ENCODE data around the gene DENND11.

DENND11 gene

DNA sequence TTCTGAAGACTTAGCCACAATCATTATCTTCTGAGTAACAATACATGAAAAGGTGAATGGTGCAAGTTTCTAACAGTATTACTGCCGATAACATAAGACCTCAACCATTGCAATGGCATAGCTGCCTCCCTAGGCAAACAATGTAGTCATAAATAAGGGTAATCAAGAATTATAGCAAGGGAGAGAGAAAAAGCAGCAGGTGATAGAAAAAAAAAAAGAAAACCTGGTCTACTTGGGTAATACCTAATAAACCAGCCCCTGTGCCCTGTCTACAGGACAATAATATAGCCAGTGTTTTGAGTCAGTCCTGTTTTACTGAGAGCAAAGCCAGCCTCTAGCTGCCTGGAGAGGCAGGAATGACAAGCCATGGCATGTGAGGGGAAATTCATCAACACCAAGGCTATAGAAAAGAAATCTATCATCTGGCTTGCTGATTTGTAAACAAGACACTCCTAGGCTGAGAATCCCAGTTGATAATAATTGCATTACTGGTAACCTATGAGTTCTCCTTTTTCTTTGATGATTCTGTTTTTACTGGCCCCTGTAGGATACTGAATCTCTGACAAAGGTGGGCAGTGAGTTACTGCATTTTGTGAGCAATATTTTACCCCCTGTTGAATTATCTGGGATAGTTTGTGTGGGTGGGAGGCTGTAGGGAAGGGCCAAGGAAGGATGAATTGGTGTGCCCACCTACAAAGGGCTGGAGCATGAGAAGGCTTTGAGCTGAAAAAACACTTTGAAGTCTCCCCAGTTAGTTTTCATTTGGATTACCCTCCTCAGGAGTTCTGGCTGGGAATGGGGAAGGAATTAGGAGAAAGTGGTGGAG, 4.5 kb upstream of the DENND11 start:
- no peaks in the 10 kb centered on the region for H3K9me3 ChIP-seq (ENCODE audit: control insufficient read depth, insufficient read depth, low read depth, low read length)

DNA sequence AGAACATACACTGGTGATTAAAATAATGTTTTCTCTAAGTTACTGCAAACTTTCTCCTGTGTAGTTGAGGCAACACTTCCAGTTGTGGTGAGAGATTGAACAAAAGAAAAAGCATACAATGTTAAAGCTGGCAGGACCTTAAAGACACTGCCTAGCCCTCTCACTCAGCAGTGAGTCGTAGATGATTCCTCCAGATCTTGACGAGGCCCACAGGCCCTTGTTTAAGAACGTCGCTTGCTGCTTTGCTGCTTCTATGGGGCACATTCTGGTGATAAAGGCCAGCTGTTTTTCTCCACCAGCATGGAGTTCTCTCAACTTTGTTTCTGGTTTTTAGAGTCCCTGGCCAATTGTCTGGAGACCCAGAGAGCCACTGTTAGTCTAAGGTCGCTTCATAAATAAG, 2.8 kb upstream of the DENND11 start:
- no peaks in the 10 kb centered on the region for H3K9me3 ChIP-seq (ENCODE audit: control insufficient read depth, insufficient read depth, low read depth, low read length)
- H3K27me3 ChIP-seq (ENCODE audit: control insufficient read depth, insufficient read depth, low read length): peaks cover 16% of the 10 kb centered on the region
- no peaks in the 10 kb centered on the region for H3K36me3 ChIP-seq (ENCODE audit: control insufficient read depth, insufficient read depth, low read length)
- H3K9ac ChIP-seq (ENCODE audit: low read length): no peak overlapping the region
- H3K27ac ChIP-seq (ENCODE audit: low read depth, low read length): no peak overlapping the region
- no peak overlapping the region for H3K4me3 ChIP-seq (ENCODE audit: low read depth, low read length)
- peaks cover 14% of the 10 kb centered on the region; the same call in 1 of the 2 replicates for H3K4me1 ChIP-seq (ENCODE audit: control insufficient read depth, insufficient read depth, low read length)

More for the DNA sequence above, 4.5 kb upstream of the DENND11 start:
- H3K9ac ChIP-seq (ENCODE audit: low read length): no peak overlapping the region
- H3K4me3 ChIP-seq (ENCODE audit: low read depth, low read length): no peak overlapping the region
- no peak overlapping the region for H3K27ac ChIP-seq (ENCODE audit: low read depth, low read length)
- peaks cover 16% of the 10 kb centered on the region for H3K27me3 ChIP-seq (ENCODE audit: control insufficient read depth, insufficient read depth, low read length)
- no peaks in the 10 kb centered on the region for H3K36me3 ChIP-seq (ENCODE audit: control insufficient read depth, insufficient read depth, low read length)
- H3K4me1 ChIP-seq (ENCODE audit: control insufficient read depth, insufficient read depth, low read length): peaks cover 14% of the 10 kb centered on the region

DNA sequence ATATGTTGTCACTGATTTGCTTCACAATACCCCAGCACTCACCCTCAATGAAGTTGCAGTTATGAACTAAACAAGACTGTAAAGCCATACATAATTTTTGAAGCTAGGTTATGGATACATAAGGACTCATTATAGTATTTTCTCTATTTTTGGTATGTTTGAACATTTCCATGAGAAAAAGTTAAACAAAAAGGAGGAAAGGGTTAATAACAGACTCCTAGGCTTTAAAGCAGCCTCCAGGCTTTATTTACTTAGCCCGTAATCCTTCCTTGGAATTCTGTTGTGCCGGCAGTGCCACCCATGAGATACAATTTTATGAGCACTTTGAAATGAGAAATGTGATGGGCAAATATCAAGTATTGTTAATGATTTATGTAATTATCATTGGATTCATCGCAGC, 2.1 kb upstream of the DENND11 start:
- Histone ChIP-seq H3K4me3 (ENCODE audit: low read depth, low read length) (no peak overlapping the region), H3K9me3 (ENCODE audit: control insufficient read depth, insufficient read depth, low read depth, low read length) (no peaks in the 10 kb centered on the region), H3K36me3 (ENCODE audit: control insufficient read depth, insufficient read depth, low read length) (no peaks in the 10 kb centered on the region), H3K9ac (ENCODE audit: low read length) (no peak overlapping the region), H3K27ac (ENCODE audit: low read depth, low read length) (no peak overlapping the region), H3K4me1 (ENCODE audit: control insufficient read depth, insufficient read depth, low read length) (peaks cover 14% of the 10 kb centered on the region; the same call in 1 of the 2 replicates), H3K27me3 (ENCODE audit: control insufficient read depth, insufficient read depth, low read length) (peaks cover 16% of the 10 kb centered on the region)

DNA sequence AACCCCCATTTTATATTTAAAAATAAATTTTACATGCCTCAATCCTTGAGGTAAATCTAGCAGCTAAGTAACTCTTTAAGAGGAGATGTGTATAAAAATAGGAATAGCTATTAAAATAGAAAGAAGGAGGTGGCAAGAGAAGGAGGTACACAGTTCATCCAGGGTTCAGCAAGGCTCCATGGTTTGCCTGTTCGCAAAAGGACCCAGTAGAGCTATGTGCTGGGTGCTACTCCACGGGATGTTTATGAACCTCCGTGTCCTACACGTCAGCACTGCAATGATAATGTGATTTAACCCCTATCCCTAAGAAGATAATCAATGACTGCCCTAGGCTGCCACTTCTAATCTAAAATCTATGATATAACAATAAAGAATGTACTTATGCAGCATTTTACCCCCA, 926 bp upstream of the DENND11 start:
- Histone ChIP-seq H3K36me3 (ENCODE audit: control insufficient read depth, insufficient read depth, low read length) (no peaks in the 10 kb centered on the region), H3K4me3 (ENCODE audit: low read depth, low read length) (no peak overlapping the region), H3K27me3 (ENCODE audit: control insufficient read depth, insufficient read depth, low read length) (peaks cover 16% of the 10 kb centered on the region), H3K9ac (ENCODE audit: low read length) (no peak overlapping the region), H3K4me1 (ENCODE audit: control insufficient read depth, insufficient read depth, low read length) (peaks cover 19% of the 10 kb centered on the region; the same call in 1 of the 2 replicates), H3K9me3 (ENCODE audit: control insufficient read depth, insufficient read depth, low read depth, low read length) (no peaks in the 10 kb centered on the region), H3K27ac (ENCODE audit: low read depth, low read length) (no peak overlapping the region)

DNA sequence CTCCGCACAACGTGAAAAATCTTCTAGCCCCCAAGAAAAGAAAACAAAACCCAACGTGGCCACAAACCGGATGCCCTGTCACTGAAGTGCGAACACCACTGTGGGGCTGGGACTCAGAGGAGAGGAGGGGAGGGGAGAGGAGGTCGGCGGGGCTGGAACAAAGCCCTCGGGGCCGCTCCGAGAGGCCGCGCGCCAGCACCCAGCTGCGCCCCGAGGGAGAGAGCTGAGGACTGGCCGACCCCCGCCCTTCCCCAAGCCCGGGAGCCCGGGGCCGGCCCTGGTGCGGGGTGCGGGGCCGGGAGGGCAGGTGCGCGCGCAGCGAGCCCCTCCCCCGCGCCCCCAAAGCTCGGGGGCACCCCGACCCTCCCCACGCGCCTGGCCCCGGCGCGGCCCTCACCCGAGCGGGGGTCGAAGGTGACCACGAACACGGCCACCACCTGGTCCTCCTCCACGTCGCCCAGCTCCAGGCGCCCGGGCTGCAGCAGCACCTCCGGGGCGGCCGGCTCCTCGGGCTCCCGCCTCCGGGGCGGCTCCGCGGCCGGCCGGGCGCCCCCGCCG, 398 bp downstream of the DENND11 start:
- peaks cover 22% of the 10 kb centered on the region; the same call in 1 of the 2 replicates for H3K4me1 ChIP-seq (ENCODE audit: control insufficient read depth, insufficient read depth, low read length)
- H3K27ac ChIP-seq (ENCODE audit: low read depth, low read length): no peak overlapping the region
- H3K9ac ChIP-seq (ENCODE audit: low read length): peak overlapping the region; percentile 55
- H3K36me3 ChIP-seq (ENCODE audit: control insufficient read depth, insufficient read depth, low read length): no peaks in the 10 kb centered on the region
- peaks cover 16% of the 10 kb centered on the region for H3K27me3 ChIP-seq (ENCODE audit: control insufficient read depth, insufficient read depth, low read length)
- H3K4me3 ChIP-seq (ENCODE audit: low read depth, low read length): peak overlapping the region; percentile 69
- H3K9me3 ChIP-seq (ENCODE audit: control insufficient read depth, insufficient read depth, low read depth, low read length): no peaks in the 10 kb centered on the region

DNA sequence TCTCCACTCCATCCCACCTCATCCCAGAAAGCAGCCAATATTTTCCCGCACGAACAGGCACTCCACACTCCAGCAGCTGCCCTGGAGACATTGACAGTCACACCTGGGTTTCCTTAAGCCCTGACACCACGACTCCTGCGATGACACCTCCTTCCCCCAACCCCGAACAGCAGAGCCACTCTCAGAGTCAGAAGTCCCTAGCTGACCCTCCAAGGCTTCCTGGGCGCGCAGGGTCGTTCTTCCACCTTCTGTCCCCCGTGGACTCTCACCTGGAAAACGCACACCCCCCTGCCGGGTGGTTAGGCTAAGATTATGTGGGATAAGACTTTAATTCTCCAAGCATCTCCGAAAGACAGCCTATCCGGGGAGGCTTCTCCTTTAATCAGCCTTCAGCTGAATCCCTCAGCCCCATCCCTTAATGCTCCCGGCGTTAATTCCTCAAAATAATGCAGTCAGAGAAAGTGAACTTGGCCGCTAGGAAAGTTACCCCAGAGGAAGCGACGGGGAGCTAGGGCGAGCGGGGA, 1.1 kb downstream of the DENND11 start:
- Histone ChIP-seq H3K27ac (ENCODE audit: low read depth, low read length) (no peak overlapping the region), H3K9ac (ENCODE audit: low read length) (peak overlapping the region; percentile 43), H3K36me3 (ENCODE audit: control insufficient read depth, insufficient read depth, low read length) (no peaks in the 10 kb centered on the region), H3K9me3 (ENCODE audit: control insufficient read depth, insufficient read depth, low read depth, low read length) (no peaks in the 10 kb centered on the region), H3K4me1 (ENCODE audit: control insufficient read depth, insufficient read depth, low read length) (peaks cover 22% of the 10 kb centered on the region; the same call in 1 of the 2 replicates), H3K27me3 (ENCODE audit: control insufficient read depth, insufficient read depth, low read length) (peaks cover 16% of the 10 kb centered on the region), H3K4me3 (ENCODE audit: low read depth, low read length) (peak overlapping the region; percentile 75)

DNA sequence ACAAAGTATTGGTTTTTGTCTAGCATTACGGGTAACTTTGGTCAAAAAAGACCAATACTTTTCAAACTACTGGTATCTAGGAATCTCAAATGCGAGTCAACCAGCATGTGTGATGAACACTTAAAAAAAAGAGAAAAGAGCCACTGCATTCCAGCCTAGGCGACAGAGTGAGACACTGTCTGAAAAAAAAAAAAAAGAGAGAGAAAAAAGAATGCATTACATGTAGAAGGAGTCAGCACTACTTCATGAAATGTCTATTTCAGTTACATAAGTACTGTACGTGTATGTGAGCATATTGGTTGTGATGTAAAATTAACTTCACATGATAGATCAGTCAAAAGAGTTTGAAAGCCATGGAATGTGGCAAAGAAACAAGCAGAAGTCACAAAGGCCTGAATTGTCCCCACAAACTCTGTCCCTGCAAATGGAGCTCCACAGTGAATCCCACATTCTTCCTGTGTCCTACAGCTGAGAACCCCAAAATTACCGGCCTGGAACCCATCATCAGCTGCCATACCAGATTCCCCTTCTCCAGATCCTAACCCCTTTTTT, 1.6 kb downstream of the DENND11 start:
- Histone ChIP-seq H3K27me3 (ENCODE audit: control insufficient read depth, insufficient read depth, low read length) (peaks cover 16% of the 10 kb centered on the region), H3K4me3 (ENCODE audit: low read depth, low read length) (peak overlapping the region; percentile 75), H3K4me1 (ENCODE audit: control insufficient read depth, insufficient read depth, low read length) (peaks cover 22% of the 10 kb centered on the region; the same call in 1 of the 2 replicates), H3K9me3 (ENCODE audit: control insufficient read depth, insufficient read depth, low read depth, low read length) (no peaks in the 10 kb centered on the region), H3K36me3 (ENCODE audit: control insufficient read depth, insufficient read depth, low read length) (no peaks in the 10 kb centered on the region), H3K9ac (ENCODE audit: low read length) (no peak overlapping the region), H3K27ac (ENCODE audit: low read depth, low read length) (no peak overlapping the region)

DNA sequence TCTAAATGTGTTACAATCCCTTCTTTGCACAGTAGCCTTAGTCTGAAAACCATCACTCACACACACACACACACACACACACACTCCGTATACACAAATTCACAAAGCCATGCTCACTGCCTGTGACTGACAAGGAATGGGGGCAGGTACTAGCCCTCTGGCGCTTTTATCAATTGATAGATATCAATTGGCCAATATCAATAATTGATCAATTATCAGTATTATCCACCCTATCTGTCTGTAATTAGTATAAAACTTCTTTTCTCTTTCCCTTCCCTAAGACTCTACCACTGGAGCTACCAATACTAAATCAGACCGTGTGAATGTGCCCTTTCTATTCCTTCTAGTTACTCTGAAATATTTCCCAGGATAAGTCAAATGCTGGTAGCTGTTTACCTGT, 2.1 kb downstream of the DENND11 start:
- peaks cover 22% of the 10 kb centered on the region; the same call in 1 of the 2 replicates for H3K4me1 ChIP-seq (ENCODE audit: control insufficient read depth, insufficient read depth, low read length)
- H3K4me3 ChIP-seq (ENCODE audit: low read depth, low read length): no peak overlapping the region
- peaks cover 16% of the 10 kb centered on the region for H3K27me3 ChIP-seq (ENCODE audit: control insufficient read depth, insufficient read depth, low read length)
- H3K9ac ChIP-seq (ENCODE audit: low read length): no peak overlapping the region
- H3K9me3 ChIP-seq (ENCODE audit: control insufficient read depth, insufficient read depth, low read depth, low read length): no peaks in the 10 kb centered on the region
- H3K27ac ChIP-seq (ENCODE audit: low read depth, low read length): no peak overlapping the region
- no peaks in the 10 kb centered on the region for H3K36me3 ChIP-seq (ENCODE audit: control insufficient read depth, insufficient read depth, low read length)

DNA sequence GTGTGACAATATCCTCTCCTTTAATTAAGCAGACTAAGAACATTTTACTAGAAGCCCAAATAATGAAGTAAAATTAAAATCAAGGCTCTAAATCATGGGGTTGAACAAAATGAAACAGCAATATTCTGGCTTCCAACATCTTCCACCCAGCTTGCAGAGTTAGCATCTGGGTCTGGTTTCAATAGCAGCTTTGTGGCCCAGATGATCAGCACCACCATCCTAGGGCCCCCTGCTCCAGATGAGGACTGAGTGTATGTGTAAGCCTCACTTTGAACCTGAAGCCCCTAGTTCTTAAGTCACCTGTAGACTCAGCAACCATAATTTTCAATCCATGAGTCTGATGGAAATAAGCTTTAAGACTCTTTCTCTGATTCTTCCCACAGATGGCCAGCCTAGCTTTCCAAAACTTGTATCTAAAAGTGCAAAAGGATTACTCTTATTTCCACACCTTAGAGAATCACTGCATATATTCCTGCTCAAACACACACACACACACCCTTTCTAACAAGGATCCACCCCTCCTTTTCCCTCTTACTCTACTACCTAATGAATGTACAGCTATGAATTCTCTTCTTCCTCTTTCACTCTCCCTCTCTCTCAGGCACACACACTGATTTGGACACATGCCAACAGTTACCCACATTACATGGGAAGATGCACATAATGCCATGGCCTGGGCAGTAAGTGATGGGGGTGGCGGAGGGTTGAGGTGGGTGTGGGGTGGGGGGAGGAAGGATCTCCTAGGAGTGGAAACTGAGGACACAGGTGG, 3.5 kb downstream of the DENND11 start:
- Histone ChIP-seq H3K27ac (ENCODE audit: low read depth, low read length) (no peak overlapping the region), H3K27me3 (ENCODE audit: control insufficient read depth, insufficient read depth, low read length) (peaks cover 13% of the 10 kb centered on the region), H3K4me1 (ENCODE audit: control insufficient read depth, insufficient read depth, low read length) (peaks cover 15% of the 10 kb centered on the region; the same call in 1 of the 2 replicates), H3K9ac (ENCODE audit: low read length) (no peak overlapping the region), H3K36me3 (ENCODE audit: control insufficient read depth, insufficient read depth, low read length) (no peaks in the 10 kb centered on the region), H3K4me3 (ENCODE audit: low read depth, low read length) (no peak overlapping the region), H3K9me3 (ENCODE audit: control insufficient read depth, insufficient read depth, low read depth, low read length) (no peaks in the 10 kb centered on the region)

DNA sequence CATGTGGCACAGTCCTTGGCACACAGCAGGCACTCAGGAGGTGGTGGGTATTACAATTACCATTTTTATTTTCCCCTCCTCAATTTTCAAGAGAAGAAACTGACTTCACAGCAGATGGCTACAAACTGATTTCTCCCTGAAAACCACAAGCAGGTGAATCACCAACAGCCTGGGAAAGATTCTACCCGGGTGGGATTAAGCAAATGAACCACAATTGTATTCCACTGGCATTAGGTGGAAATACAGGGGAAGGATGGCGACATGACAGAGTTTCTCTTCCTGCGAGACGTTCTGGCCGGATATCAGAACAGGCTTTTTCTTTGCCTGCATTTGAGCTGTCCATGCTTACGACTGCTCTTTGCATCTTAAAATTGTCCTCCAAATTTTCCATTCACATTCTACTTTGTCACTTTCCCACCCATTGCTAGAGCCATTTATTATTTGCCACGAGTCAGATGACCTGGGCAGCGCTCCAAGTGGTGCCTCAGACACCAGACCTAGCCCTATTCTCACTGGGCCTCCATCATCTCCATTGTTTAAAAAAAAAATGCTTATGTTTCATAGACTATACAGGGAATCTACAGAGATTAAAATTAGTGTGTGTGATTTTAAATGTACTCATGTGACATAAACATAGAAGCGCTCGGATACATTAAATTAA, 4.6 kb downstream of the DENND11 start:
- Histone ChIP-seq H3K4me1 (ENCODE audit: control insufficient read depth, insufficient read depth, low read length) (peaks cover 15% of the 10 kb centered on the region; the same call in 1 of the 2 replicates), H3K9ac (ENCODE audit: low read length) (no peak overlapping the region), H3K27ac (ENCODE audit: low read depth, low read length) (no peak overlapping the region), H3K27me3 (ENCODE audit: control insufficient read depth, insufficient read depth, low read length) (peaks cover 2% of the 10 kb centered on the region), H3K9me3 (ENCODE audit: control insufficient read depth, insufficient read depth, low read depth, low read length) (no peaks in the 10 kb centered on the region), H3K36me3 (ENCODE audit: control insufficient read depth, insufficient read depth, low read length) (no peaks in the 10 kb centered on the region), H3K4me3 (ENCODE audit: low read depth, low read length) (no peak overlapping the region)
